GM19463 (cell line): ENCODE measurements around the gene DGKI.

Source experiments
- ATAC-seq: cut with Tn5 transposase; IDR thresholded peaks from one replicate; pipeline ENCODE4 v1.9.1; 2021; ENCODE audit warnings: mild to moderate bottlenecking, moderate library complexity; ENCODE audit not compliant: unreplicated experiment

DGKI gene

DNA sequence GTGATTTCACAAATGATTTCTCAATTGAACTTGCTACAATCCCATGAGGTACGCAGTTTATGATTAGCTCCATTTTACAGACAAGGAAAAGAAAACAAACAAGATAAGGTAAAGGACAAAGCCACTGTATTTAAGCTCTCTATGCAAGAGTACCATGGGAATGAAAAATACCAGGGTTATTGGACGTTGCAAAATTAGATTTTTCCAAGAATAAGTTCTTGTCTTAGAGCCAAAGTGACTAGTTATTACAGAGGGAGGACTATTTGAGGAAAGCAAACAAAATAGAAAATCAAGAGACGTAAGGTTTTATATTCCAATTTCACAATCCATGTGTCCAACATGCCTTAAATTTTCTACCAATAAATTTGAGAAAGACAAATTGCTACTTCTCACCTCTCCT lies 405.3 kb downstream of the DGKI start:
- no peak for ATAC-seq

DNA sequence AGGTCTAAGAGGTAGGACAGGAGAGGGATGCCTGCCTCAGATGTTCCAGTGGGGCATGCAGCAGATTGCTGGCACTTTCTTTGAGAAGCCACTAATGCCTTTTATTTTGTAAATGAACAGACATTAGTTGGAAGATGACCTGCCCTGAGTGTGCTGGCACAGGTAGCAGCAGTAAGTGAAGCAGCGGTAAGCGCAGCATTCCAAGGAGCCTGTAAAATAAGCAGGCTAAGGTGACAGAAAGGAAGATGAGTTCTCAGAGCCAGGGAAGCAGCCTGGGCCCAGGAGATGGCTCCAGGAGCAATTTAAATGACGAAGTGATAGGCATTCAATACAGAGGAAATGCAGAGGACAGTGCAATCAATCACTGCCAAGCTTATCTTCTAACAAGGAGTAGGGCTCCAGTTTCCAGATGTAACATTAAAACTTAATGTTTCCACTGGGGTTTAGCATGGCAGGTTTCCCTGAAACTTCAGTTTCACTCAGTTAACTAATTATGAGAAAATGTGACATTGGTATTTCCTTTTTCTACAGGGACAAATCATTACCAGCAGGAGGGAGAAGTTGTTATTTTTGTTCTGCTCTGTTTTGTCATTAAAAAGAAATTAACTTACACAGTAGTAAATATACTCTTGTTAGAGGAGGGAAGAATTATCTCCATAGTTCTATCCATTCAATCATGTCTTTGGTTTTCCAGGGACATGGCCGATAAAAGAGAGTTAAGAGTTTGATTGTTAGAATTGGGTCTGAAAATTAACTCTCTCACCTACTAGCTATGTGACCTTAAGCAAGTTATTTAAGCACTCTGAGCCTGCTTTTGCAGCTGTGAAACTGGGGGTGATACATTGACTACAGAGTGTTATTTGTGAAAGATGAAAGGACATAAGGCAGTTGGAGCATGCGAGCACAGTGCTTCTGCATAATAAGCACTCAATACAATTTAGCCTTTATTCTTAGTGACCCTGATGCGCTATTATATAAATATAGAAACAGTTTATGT lies 406.6 kb downstream of the DGKI start:
- no peak for ATAC-seq

GRCh38 chr7:137434946-137435345 lies 411.8 kb downstream of the DGKI start:
- no peak for ATAC-seq

DNA sequence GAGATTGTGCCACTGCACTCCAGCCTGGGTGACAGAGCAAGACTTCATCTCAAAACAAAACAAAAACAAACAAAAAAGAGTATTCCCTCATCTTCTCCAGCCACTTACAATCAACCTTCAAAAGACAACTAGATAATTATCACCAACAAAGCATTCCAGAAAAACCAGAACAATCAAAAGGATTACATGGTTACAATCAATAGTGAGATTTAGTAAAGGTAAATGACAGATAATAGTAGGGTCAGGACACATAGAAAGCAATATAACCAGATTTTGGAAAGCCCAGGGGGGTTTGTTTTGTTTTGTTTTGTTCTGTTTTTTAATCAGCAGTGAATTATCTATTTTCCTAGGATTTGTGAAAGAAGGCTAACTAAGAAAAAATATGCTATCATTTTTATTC lies 412.2 kb downstream of the DGKI start:
- ATAC-seq = no peak

- ATAC-seq = no peak
Measured at GRCh38 chr7:137423321-137423720, 423.5 kb downstream of the DGKI start.

- no peak for ATAC-seq
Measured at GRCh38 chr7:137421366-137421765, 425.4 kb downstream of the DGKI start.

DNA sequence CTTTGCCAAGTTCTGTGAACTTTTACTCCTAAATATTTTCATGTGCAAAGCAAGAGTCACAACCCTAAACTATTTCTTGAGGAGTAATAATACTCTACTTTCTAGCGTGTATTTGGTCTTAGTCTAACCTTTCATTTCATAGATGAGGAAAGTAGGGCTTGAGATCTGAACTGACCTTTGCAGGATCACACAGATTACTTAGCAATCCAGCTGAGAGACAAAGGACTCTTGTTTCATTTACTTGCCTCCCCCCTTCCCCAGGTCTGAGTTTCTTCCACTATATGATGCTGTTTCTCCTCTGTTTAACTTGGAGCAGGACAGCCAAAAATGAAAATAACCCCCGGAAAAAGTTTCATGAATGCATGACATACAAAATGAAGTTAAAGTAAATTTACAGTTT lies 427.9 kb downstream of the DGKI start:
- ATAC-seq = no peak

GRCh38 chr7:137417464-137417863 lies 429.3 kb downstream of the DGKI start:
- no peak for ATAC-seq

DNA sequence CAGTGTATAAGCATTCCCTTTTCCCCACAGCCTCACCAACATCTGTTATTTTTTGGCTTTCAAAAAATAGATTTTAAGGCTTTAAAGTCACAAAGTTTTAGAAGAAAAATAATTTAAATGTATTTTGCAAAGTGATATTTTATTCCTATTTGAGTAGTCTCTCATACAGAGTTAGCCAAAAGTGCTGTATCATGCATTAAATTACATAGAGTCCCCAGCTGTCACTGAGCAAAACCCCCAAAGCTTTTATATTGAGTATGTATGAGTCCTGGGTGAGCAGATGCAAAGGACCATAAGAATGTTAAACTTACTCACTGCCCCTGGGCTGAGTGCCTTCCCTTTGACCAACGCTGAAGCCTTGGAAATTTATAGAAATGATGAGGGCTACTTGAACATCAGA lies 432.9 kb downstream of the DGKI start:
- ATAC-seq = no peak

GRCh38 chr7:137411446-137411845 lies 435.3 kb downstream of the DGKI start:
- no peak for ATAC-seq

DNA sequence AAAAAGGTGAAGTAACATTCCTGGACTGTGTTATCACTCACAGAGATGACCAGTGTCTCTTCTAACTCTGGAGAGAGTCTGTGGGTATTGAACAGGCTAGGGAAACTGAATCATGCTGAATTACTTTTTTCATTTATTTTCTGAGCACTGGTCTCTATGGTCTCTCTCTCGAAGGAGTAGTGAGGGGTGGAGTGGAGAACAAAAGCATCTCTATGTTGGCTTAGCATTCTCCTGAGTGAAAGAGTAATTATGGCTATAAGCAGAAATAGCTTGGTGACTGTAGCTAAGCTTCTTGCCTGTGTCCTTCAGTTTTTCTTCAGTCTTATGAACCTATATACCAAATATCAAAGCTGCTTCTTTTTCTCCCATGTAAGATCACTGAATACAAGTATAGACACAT lies 438.6 kb downstream of the DGKI start:
- no peak for ATAC-seq

DNA sequence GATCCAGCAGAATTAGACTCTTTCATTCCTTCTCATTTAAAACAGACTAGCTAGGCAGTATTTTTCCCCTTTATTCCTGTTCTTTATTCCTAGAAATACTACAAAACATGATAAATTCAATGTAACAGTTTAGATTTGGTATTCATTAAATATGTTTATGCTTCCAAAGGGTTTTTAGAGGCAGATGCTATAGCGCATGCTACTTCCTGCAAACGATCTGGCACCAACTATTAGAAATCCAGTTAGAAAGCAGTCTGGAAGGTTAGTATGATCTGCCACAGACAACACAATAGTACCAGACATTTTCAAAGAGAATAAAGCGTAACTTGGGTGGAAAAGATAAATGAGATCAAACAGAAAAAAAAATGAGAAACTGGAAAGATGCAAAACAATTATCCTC lies 439.7 kb downstream of the DGKI start:
- ATAC-seq = no peak

DNA sequence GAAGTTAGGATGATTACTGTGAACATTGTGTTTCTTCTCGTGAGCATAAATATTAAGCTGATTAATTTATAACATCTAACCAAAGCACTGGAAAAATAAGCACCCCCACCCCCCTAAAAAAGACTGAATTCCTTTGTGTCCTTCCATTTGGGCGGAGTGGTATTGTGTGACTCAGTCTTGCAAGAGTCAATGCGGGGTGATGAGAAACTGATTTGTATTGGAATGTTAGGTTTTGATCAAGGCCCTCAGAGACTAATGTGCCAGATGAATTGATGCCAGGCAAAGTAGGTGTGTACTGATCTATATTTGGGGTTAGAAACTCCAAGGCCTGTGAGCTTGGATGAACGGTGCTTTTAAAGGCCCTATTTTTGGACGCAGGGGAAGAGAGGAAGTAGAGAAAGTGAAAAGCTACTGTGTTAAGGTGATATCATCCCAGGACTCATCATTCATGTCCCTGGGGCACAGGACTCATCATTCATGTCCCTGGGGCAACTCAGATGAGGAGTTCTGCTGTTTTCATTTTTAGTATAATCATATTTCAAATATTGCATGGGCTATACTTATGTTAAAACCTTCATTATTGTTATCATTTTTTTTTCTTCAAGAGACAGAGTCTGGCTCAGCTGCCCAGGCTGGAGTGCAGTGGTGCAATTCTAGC lies 442.0 kb downstream of the DGKI start:
- no peak for ATAC-seq

DNA sequence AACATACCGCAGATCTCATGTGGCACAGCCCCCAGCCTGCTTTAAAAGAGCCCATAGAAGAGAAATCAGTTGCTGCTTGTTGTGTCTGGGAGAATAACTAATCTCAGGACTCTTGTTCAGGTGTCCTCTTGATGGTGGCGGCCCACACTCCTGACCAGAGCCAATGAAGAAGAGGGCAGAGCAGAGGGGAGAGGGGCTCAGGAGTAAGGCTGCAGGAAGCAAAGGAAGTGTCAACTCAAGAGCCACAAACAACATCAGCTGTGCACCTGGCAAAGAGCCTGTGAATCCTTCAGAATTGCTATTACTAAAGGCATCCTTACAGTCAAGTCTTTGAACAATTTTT lies 443.4 kb downstream of the DGKI start:
- ATAC-seq = no peak

- ATAC-seq = no peak
Measured at GRCh38 chr7:137402536-137403352, 444.0 kb downstream of the DGKI start.

DNA sequence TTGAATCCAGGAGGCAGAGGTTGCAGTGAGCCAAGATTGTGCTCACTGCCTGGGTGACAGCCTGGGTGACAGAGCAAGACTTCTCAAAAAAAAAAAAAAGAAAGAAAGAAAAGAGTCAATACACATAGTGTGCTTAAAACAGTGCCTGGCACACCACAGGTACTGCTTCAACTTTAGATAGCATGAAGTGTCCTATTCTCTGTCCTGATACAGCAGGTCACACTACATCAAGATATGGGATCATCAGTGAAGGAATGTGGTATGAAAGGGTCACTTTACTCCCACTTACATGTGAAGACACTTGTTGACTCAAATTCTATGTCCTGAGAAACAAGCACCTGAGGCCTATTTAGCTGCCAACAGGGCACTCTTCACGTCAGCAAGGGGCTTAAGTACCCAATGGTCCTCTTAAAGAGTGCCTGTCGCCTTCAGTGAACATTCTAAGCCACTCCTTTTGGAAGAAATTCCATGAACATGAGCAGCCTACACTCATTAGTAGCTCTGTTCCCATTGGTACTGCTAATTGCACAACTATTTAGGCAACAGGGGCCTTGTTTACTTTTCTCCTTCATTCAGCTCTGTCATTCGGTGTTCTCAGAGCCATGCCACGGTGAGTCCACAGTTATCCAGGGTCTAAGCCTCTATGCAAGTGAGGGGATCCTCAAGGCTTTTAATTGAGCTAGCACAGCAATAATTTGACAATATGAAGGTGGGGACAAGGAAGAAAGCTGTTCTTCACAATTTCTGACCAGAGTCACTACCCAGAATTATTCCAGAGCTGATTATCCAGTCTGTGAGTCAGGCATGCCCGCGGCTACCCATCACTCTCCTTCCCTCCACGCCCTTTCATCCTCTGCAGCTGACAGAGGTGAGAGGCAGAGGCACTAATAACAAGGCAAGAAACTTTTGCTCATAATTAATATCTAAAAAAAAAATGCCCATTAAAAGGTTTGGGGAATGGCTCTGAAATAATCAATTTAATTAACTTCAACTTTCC lies 446.6 kb downstream of the DGKI start:
- ATAC-seq = no peak

DNA sequence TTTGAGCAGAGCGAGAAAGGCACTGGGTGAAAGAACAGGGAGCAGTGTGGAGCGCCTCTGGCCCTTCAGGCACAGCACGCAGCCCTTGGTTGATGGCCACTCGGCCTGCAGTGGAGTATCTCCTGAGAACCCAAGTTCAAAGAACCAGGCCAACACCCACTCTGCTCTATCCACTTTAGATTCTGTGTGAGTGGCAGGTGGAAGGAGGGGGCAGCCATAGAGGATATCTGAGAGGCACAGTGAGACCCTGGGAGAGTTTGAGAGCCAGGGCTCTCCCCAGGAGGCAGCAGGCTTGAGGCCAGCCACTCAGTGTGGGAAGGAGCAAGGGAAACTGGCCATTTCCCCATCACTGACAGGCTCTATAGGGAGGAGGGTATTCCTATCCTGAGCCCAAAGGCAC lies 450.7 kb downstream of the DGKI start:
- no peak for ATAC-seq

DNA sequence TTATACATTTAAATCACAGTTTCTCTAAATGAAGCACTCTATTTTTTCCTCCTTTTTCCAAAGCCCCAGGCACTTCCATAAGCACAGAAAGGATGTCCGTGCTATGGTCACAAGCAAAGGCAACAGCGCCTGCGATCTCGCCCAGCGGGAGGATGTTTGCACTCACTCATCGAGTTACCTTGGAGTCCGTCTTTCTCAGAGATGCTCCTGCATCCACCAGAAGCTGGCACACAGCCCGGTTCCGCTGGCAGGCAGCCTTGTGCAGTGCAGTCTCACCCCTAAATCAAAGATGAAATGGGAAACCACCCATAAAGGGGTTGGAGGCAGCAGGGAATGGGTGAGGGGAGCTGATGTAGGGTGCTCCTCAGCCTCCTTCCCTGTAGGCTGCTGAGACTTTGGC lies 451.4 kb downstream of the DGKI start:
- no peak for ATAC-seq

- no peak for ATAC-seq
Measured at GRCh38 chr7:137393570-137393969, 453.2 kb downstream of the DGKI start.

GRCh38 chr7:137390076-137390475 lies 456.7 kb downstream of the DGKI start:
- ATAC-seq = no peak
